Heart left ventricle (tissue), 16 donors: Measurements from ENCODE around the gene PTPRU. TPM values are rescaled to one million over a fixed set of nuclear protein-coding genes. Genes with fewer than 3 reads are reported as not detected.
A peak's percentile ranks its signal among the peaks of the same experiment; 100 is the strongest.

Experiments
- ATAC-seq, 4 donors: fragments of 200-7000 bp; cut with Tn5 transposase; one replicate each; pipeline ENCODE4 v1.9.1; 2020 to 2022; ENCODE audit warnings: moderate library complexity in 4 of 4, mild to moderate bottlenecking in 3 of 4, moderate number of reproducible peaks in 1 of 4
- DNase-seq, 5 donors: peaks; one replicate each; pipeline ENCODE4 v3.0.0-alpha.2; 2020
- H3K27ac ChIP-seq, 12 donors: fragments of 200-600 bp; sonication (generic) in 4 of 12; one replicate each; pipeline versions ENCODE4 v1.5.0 to v1.8.0; 2016 to 2022; ENCODE audit warnings: mild to moderate bottlenecking in 2 of 12
- H3K27me3 ChIP-seq, 9 donors: fragments of 200-600 bp; sonication (generic) in 2 of 9; one replicate each; pipeline versions ENCODE4 v1.5.1 to v1.8.0; 2016 to 2022; ENCODE audit warnings: mild to moderate bottlenecking in 3 of 9
- H3K36me3 ChIP-seq, 9 donors: fragments of 200-600 bp; sonication (generic) in 2 of 9; one replicate each; pipeline versions ENCODE4 v1.5.0 to v1.8.0; 2018 to 2022; ENCODE audit warnings: mild to moderate bottlenecking in 2 of 9
- H3K4me1 ChIP-seq, 12 donors: fragments of 200-600 bp; sonication (generic) in 4 of 12; one replicate each; pipeline versions ENCODE4 v1.5.0 to v1.8.0; 2016 to 2022; ENCODE audit warnings: mild to moderate bottlenecking in 3 of 12
- H3K4me3 ChIP-seq, 12 donors: fragments of 200-600 bp; sonication (generic) in 4 of 12; one replicate each; pipeline versions ENCODE4 v1.5.0 to v1.8.0; 2017 to 2022; ENCODE audit warnings: mild to moderate bottlenecking in 9 of 12, moderate library complexity in 4 of 12
- H3K9me3 ChIP-seq, 12 donors: fragments of 200-600 bp; sonication (generic) in 4 of 12; one replicate each; pipeline versions ENCODE4 v1.5.0 to v1.8.0; 2016 to 2022; ENCODE audit warnings: mild to moderate bottlenecking in 1 of 12
- POLR2A ChIP-seq, 2 donors: fragments of 450-650 bp; IDR thresholded peaks; one replicate each; pipeline ENCODE4 v1.6.1; 2017; ENCODE audit warnings: antibody characterized with exemption in 2 of 2, mild to moderate bottlenecking in 2 of 2, moderate library complexity in 2 of 2
- WGBS, 4 donors: extraction: QIAGEN DNeasy Blood & Tissue Kit in 2 of 4; methylation state at CpG; one replicate each; pipeline versions ENCODE4 v1.1.5 to v1.1.7; 2013 to 2018; 5-methylcytosine and 5-hydroxymethylcytosine counted together
- intact Hi-C, 10 donors: fragments of 100-400 bp; cut with DNase I; formaldehyde crosslinking; loops; one replicate each; pipeline versions ENCODE4 v1.11.1 to v1.14.2; 2022
- polyA plus RNA-seq, 2 donors: library from polyadenylated mRNA; stranded (reverse); fragments of 200-250 nt; gene quantifications; one replicate each; pipeline ENCODE4 v1.2.3, GENCODE V29; 2013
- total RNA-seq, 9 donors: library from RNA; depleted of rRNA in 2 of 9; stranded (reverse); fragments of >200 nt in 2 of 9; fragmentation: NEBNext Ultra II Directional in 3 of 9; extraction: Animal tissue kit (Norgen Biotek cat#: 25700) in 3 of 9; gene quantifications; one replicate each; pipeline versions ENCODE4 v1.1.0 to v1.2.4, GENCODE V29; 2016 to 2023
- TF ChIP-seq, protein P1 (sequence below), 12 donors: fragments of 200-600 bp; sonication (generic) in 4 of 12; IDR thresholded peaks; one replicate each; pipeline versions ENCODE4 v1.5.0 to v1.8.0; 2018 to 2022; ENCODE audit warnings: antibody characterized with exemption in 12 of 12, mild to moderate bottlenecking in 5 of 12
- donor health status: ischemic (EF 13 %, LVEDD 7.1; RV severe dilation, severe dysfunction).
- donor health status: healthy with polysubstance abuse.
- donor health status: DM: no; HTN: yes; CAD: no.
- donor health status: DM: no; HTN: no; CAD: no.
- donor health status: ischemic (EF 25% LVEDD 6.9; RV normal size, moderate dysfunction).
- donor health status: ischemic (EF 25% LVEDD 5.7; RV mildly dilated, moderate dysfunction).
- donor health status: healthy.
- donor health status: DM: yes; HTN: yes; CAD: no.
- donor health status: ischemic (EF 35%, LVEDD 5.7; RV mildly dilated, moderate dysfunction).
- donor health status: nonischemic (EF 11% LVEDD 7.7; RV severe dilation, severe dysfunction).
- donor health status: DM: yes; HTN: yes; CAD: no.
- donor health status: PGD.
- donor health status: ischemic (EF 29% LVEDD 5.4; RV normal size, mild dysfunction).
- donor health status: nonischemic (EF 23%, LVEDD 6.1; RV moderate dilation, normal function).

PTPRU gene
- total and polyA plus RNA-seq, 11 donors: 7.1 to 59.9 (median 16.2) TPM

DNA sequence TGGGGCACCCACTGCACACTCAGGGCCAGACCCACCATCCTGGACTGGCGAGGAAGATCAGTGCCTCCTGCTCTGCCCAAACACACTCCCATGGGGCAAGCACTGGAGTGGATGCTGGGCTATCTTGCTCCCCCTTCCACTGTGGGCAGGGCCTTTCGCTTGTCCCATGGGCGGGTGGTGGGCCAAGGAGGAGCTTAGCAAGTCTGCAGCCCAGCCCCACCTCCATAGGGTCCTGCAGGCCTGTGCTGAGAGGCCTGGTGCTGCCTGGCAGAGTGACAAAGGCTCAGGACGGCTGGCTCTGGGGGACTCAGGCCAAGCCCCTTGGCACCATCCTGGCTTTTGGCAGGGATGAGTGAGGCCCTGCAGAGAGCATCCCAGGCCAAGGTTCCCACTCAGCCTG lies 89.4 kb downstream of the PTPRU start:
- Histone ChIP-seq H3K36me3 (no peaks in the 10 kb centered on the region), H3K27me3 (no peaks in the 10 kb centered on the region), H3K4me1 (peaks cover 0 to 3% (median 0%) of the 10 kb centered on the region in 12 donors), H3K4me3 (no peak overlapping the region), H3K9me3 (no peaks in the 10 kb centered on the region), H3K27ac (no peak overlapping the region)
- TF ChIP-seq, protein P1, sequence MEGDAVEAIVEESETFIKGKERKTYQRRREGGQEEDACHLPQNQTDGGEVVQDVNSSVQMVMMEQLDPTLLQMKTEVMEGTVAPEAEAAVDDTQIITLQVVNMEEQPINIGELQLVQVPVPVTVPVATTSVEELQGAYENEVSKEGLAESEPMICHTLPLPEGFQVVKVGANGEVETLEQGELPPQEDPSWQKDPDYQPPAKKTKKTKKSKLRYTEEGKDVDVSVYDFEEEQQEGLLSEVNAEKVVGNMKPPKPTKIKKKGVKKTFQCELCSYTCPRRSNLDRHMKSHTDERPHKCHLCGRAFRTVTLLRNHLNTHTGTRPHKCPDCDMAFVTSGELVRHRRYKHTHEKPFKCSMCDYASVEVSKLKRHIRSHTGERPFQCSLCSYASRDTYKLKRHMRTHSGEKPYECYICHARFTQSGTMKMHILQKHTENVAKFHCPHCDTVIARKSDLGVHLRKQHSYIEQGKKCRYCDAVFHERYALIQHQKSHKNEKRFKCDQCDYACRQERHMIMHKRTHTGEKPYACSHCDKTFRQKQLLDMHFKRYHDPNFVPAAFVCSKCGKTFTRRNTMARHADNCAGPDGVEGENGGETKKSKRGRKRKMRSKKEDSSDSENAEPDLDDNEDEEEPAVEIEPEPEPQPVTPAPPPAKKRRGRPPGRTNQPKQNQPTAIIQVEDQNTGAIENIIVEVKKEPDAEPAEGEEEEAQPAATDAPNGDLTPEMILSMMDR (IDR thresholded peaks at IDR 0.05): no peak
- no peak for TF ChIP-seq POLR2A (IDR thresholded peaks at IDR 0.05)
- peak; percentile 68 to 81 (median 76) for ATAC-seq
- peak in 4 of 5 donors; percentile 40 to 86 (median 55) for DNase-seq
- 63 to 86% (median 68%) methylated on average over 2 to 4 of the region's 4 CpGs for WGBS, 4 donors
- intact Hi-C loops: no loop called here

DNA sequence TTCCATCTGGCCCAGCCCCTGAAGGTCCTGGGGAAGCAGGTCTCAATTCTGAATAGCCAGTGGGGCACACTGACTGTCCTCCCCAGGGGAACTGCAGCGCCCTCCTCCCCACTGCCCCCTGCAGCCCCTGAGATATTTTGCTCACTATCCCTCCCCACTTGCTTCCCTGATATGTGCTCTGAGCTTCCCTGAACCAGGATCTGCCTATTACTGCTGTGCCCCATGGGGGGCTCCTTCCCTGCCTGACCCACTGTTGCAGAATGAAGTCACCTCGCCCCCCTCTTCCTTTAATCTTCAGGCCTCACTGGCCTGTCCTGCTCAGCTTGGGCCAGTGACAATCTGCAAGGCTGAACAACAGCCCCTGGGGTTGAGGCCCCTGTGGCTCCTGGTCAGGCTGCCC lies 89.8 kb downstream of the PTPRU start:
- H3K36me3 ChIP-seq: no peaks in the 10 kb centered on the region
- H3K9me3 ChIP-seq: no peaks in the 10 kb centered on the region
- H3K4me3 ChIP-seq: no peak overlapping the region
- 78 to 91% (median 87%) methylated on average over 2 of the region's 2 CpGs for WGBS, 4 donors
- no peak for DNase-seq
- no peak overlapping the region for H3K27ac ChIP-seq
- no peaks in the 10 kb centered on the region for H3K27me3 ChIP-seq
- TF ChIP-seq, protein P1 (IDR thresholded peaks at IDR 0.05): no peak
- TF ChIP-seq POLR2A (IDR thresholded peaks at IDR 0.05): no peak
- ATAC-seq: peak in 1 of 4 donors; percentile 4
- intact Hi-C loops: no loop called here
- H3K4me1 ChIP-seq: peaks cover 0 to 3% (median 0%) of the 10 kb centered on the region in 12 donors

DNA sequence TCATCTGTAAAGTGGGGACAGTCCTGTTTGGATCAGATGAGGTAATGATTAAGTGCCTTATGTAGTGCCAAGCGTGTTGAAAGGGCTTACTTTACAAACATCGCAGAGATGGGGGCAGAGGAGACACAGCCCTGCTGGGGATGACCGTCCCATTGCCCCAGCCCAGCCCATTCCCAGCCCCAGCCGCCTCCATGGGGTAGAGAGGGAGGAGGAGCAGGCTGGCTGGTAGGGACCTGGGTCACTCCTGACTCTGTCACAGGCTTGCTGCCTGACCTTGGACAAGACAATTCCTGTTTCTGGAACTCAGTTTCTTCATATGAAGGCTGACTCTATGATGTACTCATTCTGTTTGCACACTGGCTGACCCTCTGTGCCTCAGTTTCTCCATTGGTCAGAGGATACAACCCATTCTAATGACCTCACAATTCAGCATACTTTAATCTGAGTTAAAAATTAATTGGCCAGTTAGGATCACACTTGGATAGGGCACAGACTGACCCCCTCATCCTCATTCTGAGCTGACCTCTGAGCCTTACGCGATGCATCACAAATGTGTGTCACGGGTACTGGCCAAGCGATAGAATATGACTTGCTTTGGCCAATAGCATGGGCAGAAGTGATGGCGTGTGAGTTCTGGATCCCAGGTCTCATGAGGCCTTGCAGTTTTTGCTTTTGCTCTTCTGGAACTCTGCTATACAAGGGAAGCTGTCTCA lies 91.1 kb downstream of the PTPRU start:
- TF ChIP-seq, protein P1 (IDR thresholded peaks at IDR 0.05): no peak
- TF ChIP-seq POLR2A (IDR thresholded peaks at IDR 0.05): no peak
- Histone ChIP-seq H3K4me1 (peaks cover 0 to 3% (median 0%) of the 10 kb centered on the region in 12 donors), H3K4me3 (no peak overlapping the region), H3K9me3 (no peaks in the 10 kb centered on the region), H3K27ac (no peak overlapping the region), H3K36me3 (no peaks in the 10 kb centered on the region), H3K27me3 (peaks cover 0 to 7% (median 0%) of the 10 kb centered on the region in 9 donors)
- DNase-seq (no peak), ATAC-seq (no peak)
- WGBS, 4 donors: 91 to 95% (median 93%) methylated on average over 7 to 9 of the region's 9 CpGs
- intact Hi-C loops: no loop called here

DNA sequence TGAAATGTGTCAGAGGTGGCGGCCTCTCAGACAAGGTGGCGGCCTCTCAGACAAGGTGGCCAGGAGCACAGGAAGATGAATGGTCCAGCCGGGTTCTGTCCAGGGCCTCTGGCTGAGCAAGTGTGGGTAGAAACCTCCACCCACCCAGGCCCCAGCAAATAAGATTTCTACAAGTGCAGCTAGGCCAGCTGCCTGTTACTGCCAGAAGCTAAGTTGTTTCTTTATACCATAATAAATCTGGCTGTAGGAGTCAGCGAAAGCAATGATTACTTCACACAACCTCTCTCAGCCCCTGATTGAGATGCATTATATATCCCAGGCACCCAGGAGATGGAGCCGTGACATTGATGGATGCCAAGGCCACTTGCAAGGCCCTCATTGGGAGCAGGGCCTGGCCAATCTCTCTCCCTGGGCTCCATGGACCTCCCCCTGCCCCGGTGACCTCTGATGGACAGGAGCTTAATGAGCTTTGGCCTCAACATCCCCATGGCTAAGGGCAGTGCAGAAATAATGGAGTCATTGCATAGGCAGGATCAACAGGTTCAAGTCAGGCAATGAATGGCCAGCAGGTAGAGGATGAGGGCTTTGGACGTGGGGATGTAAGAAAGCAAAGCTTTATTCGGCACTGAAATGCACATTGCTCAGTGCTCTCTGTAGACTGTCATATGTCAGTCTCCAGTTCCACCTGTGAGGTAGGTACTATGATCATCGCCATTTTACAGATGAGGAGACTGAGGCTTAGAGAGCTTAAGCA lies 92.9 kb downstream of the PTPRU start:
- TF ChIP-seq, protein P1 (IDR thresholded peaks at IDR 0.05): no peak
- TF ChIP-seq POLR2A (IDR thresholded peaks at IDR 0.05): no peak

More for the DNA sequence above, 92.9 kb downstream of the PTPRU start:
- Histone ChIP-seq H3K9me3 (no peaks in the 10 kb centered on the region), H3K4me1 (peaks cover 0 to 3% (median 0%) of the 10 kb centered on the region in 12 donors), H3K27me3 (peaks cover 0 to 10% (median 0%) of the 10 kb centered on the region in 9 donors), H3K27ac (no peak overlapping the region), H3K4me3 (no peak overlapping the region), H3K36me3 (no peaks in the 10 kb centered on the region)
- 87 to 91% (median 90%) methylated on average over 9 of the region's 9 CpGs for WGBS, 4 donors
- ATAC-seq (no peak), DNase-seq (no peak)
- intact Hi-C loops: no loop called here
